NOMO-1 (cell line): ENCODE data around the gene CREB3L1.
"Not testable (repeated sequence)": the region's sequence is repeated elsewhere in the genome, so short reads cannot be mapped to it uniquely, and the experiment has no call there.

Source experiments
- DNase-seq, 2 experiments: peaks; one replicate each; lab custom pipeline; 2025; ENCODE audit not compliant: unreplicated experiment in 2 of 2; lab: John Stamatoyannopoulos, UW

The CREB3L1 gene

DNA sequence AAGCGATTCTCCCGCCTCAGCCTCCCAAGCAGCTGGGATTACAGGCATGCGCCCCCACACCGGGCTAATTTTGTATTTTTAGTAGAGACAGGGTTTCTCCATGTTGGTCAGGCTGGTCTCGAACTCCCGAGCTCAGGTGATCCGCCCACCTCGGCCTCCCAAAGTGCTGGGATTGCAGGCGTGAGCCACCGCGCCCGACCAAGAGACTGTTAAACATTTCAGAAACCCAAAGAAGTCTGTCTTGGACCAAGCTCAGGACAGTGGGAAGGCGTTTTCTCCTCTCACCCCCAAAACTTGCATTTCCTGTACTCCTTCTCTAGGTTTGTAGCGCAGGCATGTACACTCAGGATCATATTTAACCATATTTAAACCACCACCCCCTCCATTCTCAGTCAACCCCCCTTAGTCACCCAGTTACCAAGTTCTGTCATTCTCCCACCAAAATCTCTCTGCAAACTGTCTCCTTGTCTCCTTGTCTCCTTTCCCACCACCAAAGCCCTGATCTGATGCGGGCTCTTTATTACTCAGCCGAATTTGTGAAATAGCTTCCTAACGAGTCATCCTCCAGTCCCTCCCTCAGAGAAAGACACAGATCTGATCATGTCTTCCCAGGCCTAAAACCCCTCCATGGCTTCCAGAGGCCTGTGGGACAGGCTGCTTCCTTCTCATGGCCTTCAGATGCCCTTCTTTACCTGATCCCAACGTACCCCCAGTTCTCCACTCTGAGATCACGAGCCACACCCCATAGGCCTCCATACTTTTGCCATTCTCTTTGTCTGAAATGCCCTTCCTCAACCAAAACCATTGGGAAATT is 29.0 kb upstream of the CREB3L1 start:
- no peak for DNase-seq

DNA sequence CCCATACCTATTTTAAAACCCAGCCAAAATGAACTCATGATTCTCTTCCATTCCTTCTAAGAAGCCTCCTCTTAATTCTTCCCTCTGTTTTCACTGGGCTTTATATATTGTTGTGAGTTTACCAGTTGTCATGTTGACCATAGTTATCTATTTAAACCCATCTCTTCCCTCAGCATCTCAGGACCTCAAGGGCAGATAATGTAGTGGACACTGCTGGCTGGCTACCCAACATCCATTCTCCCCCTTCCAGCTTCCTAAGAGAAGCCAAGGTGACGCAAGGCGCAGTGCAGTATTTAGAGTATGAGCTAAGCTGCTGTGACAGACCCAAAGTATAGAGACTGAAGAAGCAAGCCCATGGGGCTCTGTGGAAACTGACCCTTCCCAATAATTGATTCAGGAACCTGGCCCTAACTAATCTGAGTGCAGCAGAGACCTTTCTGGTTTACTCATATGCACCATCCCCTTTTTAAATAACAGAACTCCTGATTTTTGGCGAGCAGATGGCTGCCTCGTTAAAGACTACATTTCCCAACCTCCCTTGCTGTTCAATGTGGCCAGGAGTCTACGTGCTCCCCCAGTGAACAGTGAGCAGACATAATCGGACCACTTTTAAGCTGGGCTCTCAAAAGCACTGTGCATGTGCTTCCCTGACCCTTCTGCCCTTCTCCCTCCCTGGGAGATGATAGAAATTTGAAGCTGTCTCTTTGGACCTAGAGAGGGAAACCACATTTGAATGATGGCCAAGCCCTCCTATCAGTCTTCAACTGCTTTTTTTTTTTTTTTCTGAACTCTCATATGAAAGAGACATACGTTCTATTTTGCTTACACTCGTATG is 28.1 kb upstream of the CREB3L1 start:
- no peak for DNase-seq

DNA sequence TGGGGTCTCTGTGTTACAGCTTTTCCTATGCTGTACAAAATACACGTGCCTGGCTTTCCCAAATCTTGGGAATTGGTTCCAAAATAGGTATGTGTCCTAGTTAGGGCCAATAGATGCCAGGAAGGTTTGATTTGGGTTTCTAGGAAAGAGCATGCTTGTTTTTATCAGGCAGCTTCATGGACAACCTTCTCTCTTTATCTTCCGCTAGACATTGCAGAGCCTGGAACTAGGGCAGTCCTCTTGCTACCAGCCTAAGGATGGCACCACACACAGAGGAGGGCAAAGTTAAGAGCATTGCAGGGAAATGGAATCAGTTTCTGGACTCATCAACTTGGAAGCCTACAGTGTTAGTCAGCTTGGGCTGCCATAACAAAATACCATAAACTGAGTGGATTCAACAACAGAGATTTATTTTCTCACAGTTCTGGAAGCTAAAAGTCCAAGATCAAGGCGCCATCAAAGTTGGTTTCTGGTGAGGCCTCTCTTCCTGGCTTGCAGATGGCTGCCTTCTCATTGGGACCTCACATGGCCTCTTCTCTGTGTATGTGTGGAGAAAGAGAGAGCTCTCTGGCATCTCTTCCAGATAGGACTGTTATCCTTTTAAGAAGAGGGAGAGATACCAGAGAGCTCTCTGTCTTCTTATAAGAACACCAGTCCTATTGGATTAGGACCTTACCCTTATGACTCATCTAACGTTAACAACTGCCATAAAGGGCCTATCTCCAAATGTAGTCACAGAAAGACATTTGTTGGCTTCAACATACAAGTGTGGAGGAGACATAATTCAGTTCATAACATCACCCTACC is 27.3 kb upstream of the CREB3L1 start:
- no peak for DNase-seq

DNA sequence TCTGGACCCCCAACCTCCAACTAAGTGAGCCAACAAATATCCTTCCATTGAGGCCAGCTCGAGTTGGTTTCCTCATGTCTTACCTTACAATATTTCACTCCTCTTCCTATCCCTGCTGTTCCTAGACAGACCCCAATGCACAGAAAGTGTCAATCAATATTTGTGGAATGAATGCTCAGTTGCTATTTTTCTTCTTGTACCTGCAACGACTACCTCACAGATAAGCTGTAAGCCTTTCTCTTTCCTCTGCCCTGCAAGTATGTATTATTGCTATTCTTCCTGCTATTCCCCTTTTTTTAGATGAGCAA is 26.8 kb upstream of the CREB3L1 start:
- no peak for DNase-seq

DNA sequence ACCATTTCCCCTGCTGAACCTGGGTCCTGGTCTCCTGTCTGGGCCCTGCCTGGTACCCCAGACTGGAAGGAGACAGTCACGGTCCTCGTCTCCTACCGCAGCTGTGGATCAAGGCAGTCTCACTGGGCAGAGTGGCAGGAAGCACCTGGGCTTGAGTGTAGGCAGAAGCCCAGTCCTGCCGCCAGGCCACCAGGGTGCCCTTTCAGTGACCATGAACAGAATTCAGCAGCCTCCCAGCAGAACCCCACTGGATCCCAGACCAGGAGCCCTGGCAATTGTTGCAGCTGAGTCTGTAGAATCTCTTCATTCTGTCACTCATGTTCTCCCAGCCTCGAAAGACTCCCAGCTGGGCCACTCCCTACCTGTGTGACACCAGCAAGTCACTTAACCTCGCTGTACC is 25.5 kb upstream of the CREB3L1 start:
- DNase-seq = no peak

DNA sequence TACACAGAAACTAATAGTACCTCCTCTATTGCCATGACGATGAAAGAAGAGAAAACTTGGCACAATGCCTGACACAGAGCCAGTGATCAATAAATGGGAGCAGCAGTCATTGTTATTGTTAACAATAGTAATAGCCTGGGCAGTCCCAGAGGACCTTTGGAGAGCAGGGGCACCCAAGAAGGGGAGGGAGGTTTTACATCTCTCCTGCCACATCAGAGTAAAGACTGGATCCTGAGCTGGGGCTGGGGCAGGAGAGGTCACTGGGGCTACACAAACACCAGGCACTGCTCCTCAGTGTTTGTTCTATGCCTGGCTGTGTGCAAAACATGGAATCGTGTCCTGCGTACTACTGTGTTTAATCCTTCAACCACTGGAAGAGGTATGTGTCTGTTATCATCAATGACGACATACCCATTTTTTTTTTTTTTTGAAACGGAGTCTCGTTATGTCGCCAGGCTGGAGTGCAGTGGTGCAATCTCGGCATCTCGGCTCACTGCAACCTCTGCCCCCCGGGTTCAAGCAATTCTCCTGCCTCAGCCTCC is 25.0 kb upstream of the CREB3L1 start:
- no peak for DNase-seq

DNA sequence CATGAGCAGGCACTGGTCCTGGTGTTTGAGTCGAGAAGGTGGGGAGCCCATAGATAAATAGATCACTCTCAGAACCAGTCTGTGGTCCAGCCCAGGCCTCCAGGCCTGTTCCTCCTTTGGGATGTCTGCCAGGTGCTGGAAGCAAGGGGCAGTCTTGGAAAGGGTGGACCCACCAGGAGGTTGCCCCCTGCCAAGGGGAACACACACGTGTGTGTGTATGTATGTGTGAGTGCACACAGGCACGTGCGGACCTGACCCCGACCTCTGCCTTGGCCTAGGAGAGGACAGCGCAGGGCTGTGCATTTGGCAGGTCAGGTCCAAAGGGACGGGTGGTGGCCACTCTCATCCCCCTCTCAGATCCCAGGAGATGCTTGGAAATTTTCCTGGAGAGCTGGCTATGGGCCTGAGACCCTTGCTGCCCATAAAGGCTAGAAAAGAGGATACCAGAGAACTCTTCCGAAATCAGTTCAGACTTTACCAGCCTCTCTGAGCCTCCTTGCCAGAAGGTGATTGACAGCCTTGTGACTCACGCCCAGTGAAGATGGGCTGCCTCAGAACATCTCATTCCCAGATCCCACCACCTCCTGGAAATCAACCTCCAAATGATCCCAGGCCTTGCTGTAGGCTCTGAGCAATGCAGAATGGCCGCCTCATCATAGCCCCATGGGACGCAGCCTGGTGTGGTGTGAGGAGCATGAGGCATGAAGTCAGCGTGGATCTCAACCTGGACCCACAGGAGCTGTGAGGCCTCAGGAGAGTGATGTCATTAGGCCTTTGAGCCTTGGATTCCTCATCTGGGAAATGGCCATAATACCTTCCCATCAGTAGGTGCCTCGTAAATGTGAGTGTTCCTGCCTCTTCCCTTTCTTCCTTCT is 24.0 kb upstream of the CREB3L1 start:
- no peak for DNase-seq

DNA sequence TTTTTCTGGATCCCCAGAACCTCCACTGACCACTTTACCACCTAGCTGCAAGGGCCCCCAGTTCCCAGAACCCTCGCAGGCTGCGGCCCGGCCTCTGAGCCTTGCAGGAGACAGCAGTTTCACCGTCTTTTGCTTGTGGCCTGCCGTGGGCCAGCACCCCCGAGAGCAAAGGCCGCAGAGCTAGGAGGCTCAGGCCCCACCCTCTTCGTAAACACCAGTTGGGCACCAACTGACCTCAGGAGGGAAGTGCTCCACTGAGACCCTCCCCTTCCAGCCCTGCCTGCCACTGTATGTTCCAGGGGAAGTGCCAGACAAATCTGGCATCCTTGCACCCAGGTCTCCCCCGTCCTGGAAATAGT is 23.4 kb upstream of the CREB3L1 start:
- DNase-seq = no peak

DNA sequence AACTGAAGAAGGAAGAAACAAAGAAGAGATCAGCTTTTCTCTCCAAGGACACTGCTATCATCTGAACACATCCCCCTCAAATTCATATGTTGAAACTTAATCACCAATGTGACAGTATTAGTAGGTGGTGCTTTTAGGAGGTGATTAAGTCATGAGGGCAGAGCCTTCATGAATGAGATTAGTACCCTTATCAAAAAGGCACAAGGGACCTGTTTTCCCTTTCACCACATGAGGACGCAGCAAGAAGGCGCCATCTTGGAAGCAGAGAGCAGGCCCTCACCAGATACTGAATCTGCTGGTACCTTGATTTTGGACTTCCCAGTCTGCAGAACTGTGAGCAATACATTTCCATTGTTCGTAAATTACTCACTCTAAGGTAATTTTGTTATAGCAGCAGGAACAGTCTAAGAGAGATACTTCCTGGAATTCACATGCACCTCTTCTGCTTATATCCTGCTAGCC is 20.9 kb upstream of the CREB3L1 start:
- no peak for DNase-seq

DNA sequence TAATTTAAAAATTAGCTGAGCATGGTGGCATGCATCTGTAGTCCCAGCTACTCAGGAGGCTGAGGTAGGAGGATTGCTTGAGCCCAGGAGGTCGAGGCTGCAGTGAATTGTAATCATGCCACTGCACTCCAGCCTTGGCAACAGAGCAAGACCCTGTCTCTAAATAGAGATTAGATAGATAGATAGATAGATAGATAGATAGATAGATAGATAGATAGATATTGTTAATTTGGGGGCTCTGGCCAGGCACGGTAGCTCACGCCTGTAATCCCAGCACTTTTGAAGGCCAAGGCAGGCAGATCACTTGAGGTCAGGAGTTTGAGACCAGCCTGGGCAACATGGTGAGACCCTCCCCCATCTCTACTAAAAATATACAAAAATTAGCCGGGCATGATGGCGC is 18.1 kb upstream of the CREB3L1 start:
- not testable (repeated sequence) for DNase-seq

DNA sequence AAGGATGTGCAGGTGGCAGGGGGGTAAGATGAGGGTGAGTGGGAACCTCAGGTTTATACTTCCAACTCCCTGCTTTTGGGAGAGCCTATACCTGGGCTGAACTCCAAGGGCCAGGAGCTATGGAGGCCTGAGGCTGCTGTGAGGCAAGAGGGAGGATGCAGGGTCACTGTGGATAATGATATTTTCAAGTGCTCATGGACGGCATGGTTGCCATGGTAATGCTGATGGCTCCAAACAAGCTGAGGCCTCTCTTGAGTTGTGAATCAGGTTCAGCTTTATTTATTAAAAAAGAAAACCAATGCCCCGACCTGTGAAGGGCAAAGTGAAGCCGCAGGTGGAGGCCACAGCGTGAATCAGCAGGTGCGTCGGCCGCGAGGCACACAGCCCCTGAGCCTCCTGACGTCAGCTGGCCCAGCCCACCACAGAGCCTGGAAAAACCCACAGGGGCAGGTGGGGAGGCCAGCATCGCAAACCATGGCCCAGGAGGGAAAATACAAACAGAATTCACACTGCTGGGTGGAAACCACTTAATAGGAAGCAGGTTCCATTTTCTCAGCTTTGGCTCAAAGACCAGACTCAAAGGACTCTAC is 17.4 kb upstream of the CREB3L1 start:
- no peak for DNase-seq

DNA sequence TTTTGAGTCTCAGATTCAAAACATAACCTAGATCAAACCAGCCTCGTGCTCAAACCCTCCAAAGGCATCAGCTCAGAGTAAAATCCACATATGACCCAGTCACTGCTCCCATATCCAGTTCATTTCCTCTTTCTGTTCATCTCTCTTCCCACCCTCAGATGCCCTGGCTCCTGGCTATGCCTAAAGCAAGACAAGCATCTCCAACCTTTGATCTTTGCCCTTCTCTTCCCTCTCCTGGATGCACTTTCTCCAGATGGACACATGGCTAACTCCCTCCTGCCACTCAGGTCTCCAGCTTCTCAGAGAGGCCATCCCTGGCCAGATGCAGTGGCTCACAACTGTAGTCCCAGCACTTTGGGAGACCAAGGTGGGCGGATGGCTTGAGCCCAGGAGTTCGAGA is 14.3 kb upstream of the CREB3L1 start:
- DNase-seq = no peak

DNA sequence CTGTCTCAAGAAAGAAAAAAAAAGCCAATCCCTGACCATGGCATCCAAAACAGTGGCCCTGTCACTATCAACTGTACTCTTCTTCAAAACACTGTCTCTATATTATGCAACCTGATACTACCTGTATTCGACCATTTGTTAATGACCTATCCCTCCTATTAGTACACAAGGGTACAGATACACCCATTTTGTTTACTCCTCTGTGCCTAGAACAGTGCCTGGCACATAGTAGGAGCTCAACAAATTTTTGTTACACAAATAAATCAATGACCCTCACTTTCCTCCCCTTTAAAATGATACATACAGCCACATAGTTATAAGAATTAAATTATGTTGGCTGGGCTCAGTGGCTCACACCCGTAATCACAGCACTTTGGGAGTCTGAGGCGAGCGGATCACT is 13.4 kb upstream of the CREB3L1 start:
- DNase-seq = no peak

DNA sequence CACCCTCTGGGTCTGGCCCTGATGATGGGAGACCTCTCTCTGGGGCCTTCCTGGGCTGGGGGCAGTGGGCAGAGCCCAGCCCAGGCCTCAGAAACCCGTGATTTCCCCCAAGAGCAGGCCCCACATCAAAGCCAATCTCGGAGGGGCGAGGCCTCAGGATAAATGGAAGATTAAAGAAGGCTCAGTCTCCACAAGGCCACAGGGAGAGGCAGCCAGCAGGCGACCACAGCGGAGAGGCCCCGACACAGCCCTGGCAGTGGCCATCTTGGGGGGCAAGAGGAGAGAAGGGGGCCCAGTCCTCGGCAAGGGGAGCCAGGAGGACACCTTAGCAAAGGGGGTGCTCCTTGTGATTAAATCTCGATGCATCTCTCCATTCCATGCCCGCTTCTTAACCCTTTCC is 12.5 kb upstream of the CREB3L1 start:
- DNase-seq = no peak

DNA sequence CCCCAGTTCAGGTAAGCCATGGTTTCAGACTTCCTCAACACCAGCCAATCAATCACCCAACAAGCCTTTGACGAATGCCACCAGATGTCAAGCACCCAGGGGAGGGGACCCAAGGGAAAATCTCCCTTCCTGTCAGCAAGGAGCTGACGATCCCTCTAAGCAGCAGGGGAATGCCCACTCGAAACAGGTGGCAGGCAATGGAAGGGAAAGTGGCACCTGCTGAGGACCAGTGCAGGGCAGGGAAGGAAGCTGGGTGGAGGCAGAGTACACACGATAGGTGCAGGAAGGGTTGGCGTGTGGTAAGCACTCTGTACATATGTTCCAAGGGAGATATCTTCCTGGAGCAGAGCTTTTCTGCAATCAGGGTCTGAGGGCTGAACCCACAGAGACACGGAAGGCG is 11.7 kb upstream of the CREB3L1 start:
- DNase-seq = no peak

DNA sequence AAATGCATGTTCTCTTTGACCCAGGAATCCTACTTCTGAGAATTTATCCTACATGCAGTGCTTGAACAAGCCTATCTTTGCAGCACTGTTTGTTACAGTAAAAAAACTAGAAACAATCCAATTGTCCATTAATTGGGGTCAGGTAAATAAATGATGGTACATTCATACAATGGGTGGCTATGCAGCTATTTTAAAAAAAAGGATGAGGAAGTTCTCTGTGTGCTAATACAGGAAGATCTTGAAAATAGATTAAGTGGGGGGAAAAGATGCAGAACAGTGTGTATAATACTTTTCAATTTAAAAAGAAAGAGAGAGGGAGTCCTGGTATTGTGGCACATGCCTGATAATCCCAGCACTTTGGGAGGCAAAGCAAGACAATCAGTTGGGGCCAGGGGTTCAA is 9.5 kb upstream of the CREB3L1 start:
- DNase-seq = peak in 1 of 2 experiments; percentile 62

DNA sequence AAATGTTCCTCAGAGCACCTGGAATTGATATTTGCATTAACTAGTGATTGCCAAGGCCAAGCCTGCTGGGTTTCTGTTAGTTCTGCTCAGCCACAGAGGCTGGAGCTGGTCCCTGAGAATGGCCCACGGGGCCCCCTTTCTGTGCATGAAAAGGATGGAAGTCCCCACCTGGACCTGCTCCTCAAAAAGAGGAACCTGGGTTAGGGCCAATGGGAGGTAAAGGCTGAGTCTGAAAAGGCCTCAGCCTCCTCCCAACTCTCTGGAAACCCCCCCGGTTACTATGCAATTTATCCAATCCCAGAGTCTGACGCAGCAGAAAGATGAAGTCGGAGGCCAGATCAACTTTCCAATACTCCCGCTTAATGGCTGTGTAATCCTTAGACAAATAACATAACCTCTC is 6.8 kb upstream of the CREB3L1 start:
- DNase-seq = no peak

DNA sequence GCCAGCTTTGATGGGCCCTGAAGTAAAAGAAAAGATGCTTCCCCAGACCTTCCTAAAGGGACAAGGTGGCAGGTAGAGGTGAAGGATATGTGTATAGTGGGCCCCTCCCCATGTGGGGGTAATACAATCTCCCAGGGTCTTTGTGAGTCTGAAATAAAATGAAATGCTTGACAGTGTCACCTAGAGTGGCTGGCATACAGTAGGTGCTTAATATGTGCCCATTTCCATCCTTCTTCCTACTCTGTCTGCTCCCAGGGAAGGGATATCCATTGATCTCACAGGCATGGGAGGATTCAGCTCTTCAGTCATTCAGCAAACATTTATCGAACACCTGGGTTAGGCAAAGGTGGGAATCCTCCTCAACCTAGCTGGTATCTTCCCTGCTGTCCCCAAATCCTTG is 6.1 kb upstream of the CREB3L1 start:
- DNase-seq = no peak

DNA sequence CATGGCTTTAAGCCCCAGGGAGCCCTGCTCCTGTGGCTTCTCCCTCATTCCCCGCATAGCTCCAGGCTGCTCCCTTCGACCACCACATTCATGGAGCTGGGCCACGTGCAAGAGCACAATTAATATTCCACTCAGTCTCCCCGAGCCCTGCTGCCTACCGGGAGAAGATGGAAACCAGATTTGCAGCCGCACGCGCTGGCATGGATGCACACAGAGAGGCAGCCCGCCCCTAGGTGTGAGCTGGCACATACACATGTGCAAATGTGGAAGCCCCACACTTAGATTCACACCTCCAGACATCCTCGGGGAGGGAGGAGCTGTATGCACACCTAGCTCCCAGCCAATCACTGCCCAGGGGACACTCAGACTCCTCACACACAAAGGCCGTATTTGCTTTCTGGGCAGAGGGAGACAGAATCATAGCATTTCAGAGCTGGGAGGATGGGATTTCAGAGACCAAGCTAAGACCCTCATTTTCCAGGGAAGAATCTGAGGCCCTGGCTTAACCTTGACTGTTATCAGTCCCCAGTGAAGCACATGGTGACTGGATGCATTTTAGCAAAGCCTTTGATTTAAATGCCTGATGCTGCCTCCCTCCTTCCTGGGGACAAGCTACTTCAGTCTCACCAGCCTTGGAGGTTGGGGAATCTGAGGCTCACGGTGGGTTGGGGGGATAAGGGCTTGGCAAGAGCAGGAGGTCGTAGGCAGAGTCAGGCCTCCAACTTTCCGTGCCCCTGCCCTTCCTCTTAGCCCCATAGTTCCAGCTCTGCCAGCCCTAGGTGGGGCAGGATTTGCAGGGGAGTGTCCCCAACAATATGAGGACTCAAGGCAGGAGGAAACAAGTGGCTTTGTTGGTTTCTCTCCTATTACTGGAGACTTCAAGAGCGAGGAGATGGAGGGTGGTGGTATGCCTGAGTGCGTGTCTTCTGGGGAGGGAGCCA is 5.3 kb upstream of the CREB3L1 start:
- DNase-seq = no peak
